ENCODE measurements around the gene IGF1.
"Not testable (repeated sequence)": the region's sequence is repeated elsewhere in the genome, so short reads cannot be mapped to it uniquely, and the experiment has no call there.

The IGF1 gene

DNA sequence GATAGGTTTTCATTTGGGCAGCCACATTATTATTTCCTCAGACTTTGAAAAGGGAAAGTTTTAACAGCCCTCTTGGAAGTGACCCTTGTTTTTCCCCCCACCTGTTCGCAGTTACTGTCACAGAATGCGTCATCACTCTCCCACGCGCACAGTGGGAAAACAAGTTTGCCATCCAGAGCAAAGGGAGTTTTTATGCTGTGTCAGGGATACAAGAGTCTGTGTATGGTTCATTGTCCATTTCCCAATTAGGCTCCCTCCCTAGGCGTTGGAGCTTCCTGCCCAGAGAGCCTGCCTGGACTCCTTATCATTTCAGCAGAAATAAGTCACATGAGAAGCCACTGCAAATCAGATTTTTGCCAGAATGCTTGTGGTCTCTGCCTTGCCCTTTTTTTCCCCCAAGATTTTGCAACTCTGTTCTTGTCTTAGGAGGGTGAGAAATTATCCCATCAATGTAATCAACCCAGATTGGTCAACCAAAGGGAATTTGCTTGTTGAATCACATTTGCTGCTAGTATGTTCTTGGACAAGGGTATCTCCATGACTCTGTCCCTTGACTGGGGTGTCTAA, 104.1 kb downstream of the IGF1 start:
- no peak for DNase-seq

DNA sequence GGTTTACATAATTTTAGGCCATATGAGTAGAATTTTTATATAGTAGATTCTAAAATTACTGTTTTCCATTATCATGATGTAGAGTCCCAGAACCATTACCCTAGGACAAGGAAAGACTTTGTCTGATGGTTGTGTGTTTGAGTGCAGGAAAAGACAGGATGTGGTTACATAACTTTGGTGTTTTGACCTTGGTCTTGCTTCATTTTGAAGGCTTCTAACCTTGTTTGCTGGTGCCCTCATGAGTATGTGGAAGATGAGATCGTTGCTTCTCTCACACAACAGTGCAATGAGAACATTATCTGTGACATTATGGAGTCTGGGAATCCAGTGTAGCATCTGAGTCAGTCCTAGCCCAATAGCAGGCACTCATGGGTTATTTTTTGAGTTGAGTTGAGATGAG, 106.2 kb downstream of the IGF1 start:
- no peak for DNase-seq

DNA sequence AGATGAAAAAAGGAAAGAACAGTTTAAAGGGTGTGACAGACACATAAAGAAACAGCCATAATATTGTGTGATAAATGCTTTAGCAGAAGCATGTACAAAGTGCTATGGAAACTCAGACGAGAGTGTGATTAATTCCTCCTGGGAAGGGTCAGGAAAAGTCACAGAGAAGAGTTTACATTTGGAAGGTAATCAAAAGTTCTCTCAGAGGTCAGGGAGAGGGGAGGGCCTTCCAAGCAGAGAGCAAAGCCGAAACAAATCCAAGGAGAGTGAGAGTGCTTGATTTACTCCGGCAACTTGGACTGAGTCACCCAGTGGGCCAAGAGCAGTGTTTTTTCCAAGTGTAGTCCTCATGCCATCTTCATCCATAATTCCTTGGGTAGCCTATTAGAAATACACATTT, 108.3 kb downstream of the IGF1 start:
- no peak for DNase-seq

DNA sequence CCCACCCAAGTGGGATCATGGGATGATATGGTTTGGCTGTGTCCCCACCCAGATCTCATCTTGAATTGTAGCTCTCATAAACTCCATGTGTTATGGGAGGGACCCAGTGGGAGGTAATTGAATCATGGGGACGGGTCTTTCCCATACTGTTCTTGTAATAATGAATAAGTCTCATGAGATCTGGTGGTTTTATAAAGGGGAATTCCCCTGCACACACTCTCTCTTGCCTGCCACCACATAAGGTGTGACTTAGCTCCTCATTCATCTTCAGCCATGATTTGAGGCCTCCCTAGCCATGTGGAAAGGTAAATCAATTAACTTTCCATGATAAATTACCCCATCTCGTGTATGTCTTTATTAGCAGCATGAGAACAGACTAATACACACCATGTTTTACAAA, 109.2 kb downstream of the IGF1 start:
- DNase-seq, result no peak

DNA sequence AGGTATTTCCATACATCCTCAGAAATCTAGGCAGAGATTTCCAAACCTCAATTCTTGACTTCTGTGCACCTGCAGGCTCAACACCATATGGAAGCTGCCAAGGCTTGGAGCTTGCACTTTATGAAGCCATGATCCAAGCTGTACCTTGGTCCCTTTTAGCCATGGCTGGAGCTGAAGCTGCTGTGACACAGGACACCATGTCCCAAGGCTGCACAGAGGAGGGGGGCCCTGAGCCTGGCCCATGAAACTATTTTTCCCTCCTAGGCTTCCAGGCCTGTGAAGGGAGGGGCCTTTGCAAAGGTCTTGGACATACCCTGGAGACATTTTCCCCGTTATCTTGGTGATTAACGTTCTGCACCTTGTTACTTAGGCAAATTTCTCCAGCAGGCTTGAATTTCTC, 110.5 kb downstream of the IGF1 start:
- no peak for DNase-seq

DNA sequence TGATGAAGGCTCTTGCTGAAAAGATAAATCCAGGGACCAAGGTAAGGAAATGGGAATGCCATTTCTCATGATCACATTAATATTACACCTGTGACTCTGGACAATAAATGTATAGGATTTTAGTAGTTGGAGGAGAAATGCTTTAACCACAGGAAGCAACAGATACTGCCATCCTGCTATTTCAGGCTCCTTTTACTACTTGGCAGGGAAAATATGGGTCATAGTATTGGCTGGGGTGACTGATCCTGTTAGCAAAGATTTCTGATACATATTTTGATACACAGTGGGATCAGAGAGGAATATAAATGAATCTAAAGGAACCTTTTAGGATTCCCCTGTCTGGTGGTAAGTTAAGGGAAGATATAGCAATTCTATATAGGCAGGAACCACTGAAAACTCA, 115.0 kb downstream of the IGF1 start:
- no peak for DNase-seq

DNA sequence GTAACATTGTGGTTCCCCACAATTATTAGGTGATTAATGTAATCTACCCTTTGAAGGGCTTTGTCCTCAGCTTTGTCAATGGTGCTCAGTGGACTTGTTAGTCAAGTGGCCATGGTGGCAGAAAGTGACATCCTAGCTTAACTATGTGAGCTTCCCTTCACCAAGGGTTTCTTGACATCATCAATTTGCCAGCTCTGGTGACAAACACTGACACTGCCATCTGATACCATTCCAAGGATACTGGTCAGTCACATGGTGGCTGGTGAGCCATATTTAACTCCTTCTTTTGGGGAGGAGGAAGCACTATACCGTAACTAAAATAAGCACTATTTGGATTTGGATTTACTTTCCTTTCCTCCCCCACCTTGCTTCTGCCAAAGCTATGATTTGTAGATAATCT, 115.7 kb downstream of the IGF1 start:
- DNase-seq, result no peak

DNA sequence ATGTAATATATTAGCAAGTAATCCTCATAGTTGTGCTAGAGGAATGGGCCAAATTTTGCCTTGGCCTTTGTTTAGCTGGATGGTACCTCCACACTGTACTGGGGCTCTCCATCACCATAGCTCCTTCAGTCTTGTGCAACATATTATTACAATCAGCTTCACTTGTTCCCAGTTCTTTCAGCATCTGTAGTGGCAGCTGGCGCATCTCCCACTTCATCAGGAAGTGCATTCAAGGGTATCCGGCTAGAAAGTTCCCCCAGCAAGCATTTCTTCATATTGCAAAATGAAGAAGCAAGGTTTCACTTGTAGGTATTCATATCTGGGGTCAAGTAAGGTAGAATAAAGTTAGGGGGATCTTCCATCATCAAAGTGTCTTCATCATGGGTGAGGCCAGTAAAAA, 123.7 kb downstream of the IGF1 start:
- DNase-seq, result no peak

DNA sequence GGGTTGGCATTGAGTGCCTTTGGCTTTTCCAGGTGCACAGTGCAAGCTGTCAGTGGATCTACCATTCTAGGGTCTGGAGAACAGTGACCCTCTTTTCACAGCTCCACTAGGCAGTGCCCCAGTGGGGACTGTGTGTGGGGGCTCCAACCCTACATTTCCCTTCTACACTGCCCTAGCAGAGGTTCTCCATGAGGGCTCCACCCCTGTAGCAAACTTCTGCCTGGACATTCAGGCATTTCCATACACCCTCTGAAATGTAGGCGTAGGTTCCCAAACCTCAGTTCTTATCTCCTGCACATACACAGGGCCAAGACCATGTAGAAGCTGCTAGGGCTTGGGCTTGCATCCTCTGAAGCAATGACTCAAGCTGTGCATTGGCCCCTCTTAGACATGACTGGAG, 126.1 kb downstream of the IGF1 start:
- not testable (repeated sequence) for DNase-seq

DNA sequence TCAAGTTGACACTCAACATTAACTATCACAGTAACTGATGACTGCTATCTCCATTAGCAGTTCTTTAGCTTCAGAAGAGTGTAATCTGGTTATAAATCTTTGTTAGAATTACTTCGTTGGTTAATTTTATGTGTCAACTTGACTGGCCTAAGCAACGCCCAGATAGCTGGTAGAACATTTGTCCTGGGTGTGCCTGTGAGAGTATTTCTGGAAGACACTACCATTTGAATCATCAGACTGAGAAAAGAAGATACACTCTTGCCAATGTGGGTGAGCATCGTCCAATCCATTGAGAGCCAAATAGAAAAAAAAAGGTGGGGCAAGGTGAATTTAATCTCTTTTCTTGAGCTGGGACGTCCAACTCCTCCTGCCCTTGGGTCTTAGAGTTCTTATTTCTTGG, 129.0 kb downstream of the IGF1 start:
- DNase-seq, result no peak

DNA sequence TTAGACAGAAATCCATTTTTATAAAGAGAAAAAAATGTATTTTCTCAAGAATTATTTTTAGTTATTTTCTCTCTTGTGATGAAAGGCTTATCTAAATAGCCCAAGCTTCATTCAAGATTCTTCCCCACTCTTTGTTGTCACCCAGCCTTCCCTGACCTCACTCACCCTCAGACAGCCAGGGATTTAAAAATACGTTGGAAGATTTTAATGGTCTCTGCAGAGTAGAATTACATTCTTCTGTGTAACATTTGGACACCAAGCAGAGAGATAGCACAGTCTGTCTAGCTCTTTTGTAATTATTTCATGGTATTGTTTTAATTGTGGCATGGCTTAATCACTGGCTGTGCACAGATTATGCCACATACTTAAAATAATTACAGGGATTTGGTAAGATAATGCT, 130.3 kb downstream of the IGF1 start:
- no peak for DNase-seq

DNA sequence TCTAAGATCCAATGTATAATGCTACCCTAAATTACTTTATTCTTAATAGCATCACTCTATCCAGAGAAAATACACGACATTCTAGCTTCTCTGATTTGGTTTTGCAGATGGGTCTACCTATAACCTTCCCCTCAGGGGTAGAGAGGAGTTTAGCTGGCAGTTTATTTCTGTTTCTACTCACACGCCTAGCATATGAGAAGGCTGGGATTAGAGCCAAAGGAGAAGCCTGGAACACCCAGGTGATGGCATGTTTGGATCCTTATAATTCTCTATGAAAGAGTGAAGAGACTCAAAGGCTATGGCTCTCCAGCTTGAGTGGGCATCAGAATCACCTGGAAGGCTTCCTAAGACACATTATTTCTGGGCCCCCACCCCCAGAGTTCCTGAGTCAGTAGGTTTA, 131.3 kb downstream of the IGF1 start:
- no peak for DNase-seq

DNA sequence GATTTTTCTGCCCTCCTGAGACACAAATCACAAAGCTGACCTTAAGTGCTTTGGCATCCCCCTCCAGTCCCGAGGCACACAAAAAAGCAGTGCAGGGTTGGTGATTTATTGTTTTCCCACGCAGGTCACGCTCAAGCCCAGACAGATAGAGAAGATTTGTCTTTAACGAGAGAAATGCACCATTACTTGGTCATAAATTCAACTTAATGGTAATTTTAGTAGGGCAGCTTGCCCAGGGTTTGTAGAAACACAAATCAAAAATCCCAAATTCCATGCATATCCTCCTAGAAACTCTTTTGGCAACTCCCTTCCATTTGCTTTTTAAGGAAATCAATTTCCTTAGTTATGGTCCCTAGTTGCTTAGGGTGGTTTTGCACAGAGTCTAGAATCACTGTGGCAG, 132.6 kb downstream of the IGF1 start:
- DNase-seq, result no peak

All from NCI-H446 treated with DMSO at 0.1 percent for 48 hours (cell line).